Stimulated activated CD4-positive, alpha-beta T cell treated with anti-CD3 and anti-CD28 coated beads, TNF-alpha, amount 100 ng/mL, for 48 hours (primary cell): Measurements from ENCODE around the gene BOLA3.
"Not testable (repeated sequence)": the region's sequence is repeated elsewhere in the genome, so short reads cannot be mapped to it uniquely, and the experiment has no call there.

Source experiments
- DNase-seq, 3 donors: peaks; one replicate each; pipeline ENCODE4 v3.0.0-alpha.2; 2020; ENCODE audit warnings: low read depth in 3 of 3

Gene BOLA3

GRCh38 chr2:74147727-74148456 is at the start of gene BOLA3:
Gene BOLA3, minus strand, starts transcription at chr2:74147912. Its CDS starts 38 bp downstream, at chr2:74147874.
- DNase-seq: peak; percentile 78 to 89 (median 81)

- DNase-seq: no peak
These were observed 49.3 kb upstream of the BOLA3 start for GRCh38 chr2:74197049-74197448.

GRCh38 chr2:74194799-74195198 is 47.1 kb upstream of the BOLA3 start:
- no peak for DNase-seq

- DNase-seq: no peak
These were observed 44.1 kb upstream of the BOLA3 start for GRCh38 chr2:74191596-74192380.

- DNase-seq: no peak
These were observed 41.0 kb upstream of the BOLA3 start for GRCh38 chr2:74188696-74189095.

- no peak for DNase-seq
These were observed 40.4 kb upstream of the BOLA3 start for GRCh38 chr2:74188018-74188601.

GRCh38 chr2:74186706-74187105 is 39.0 kb upstream of the BOLA3 start:
- DNase-seq: not testable (repeated sequence)

- DNase-seq: peak in 2 of 3 donors; percentile 15 to 46
These were observed 38.3 kb upstream of the BOLA3 start for GRCh38 chr2:74186038-74186437.

- no peak for DNase-seq
These were observed 36.2 kb upstream of the BOLA3 start for GRCh38 chr2:74183878-74184277.

- no peak for DNase-seq
These were observed 34.0 kb upstream of the BOLA3 start for GRCh38 chr2:74181739-74182138.

GRCh38 chr2:74179063-74179865 is 31.6 kb upstream of the BOLA3 start:
- DNase-seq: no peak

GRCh38 chr2:74178211-74179062 is 30.7 kb upstream of the BOLA3 start, which contains the start of gene MOB1A:
Gene MOB1A, minus strand, starts transcription at chr2:74178879. Its CDS starts 205 bp downstream, at chr2:74178674.
- peak; percentile 93 to 99 (median 97) for DNase-seq

- no peak for DNase-seq
These were observed 30.0 kb upstream of the BOLA3 start for GRCh38 chr2:74177696-74178095.

- DNase-seq: no peak
These were observed 27.2 kb upstream of the BOLA3 start for GRCh38 chr2:74174909-74175308.

- DNase-seq: no peak
These were observed 21.0 kb upstream of the BOLA3 start for GRCh38 chr2:74168739-74169138.

GRCh38 chr2:74164761-74165160 is 17.0 kb upstream of the BOLA3 start:
- no peak for DNase-seq

GRCh38 chr2:74162951-74163350 is 15.2 kb upstream of the BOLA3 start:
- DNase-seq: no peak

- no peak for DNase-seq
These were observed 8.1 kb upstream of the BOLA3 start for GRCh38 chr2:74155830-74156229.

GRCh38 chr2:74152954-74153353 is 5.2 kb upstream of the BOLA3 start:
- no peak for DNase-seq

GRCh38 chr2:74149570-74150319 is 2.0 kb upstream of the BOLA3 start:
- DNase-seq: no peak
